ENCODE data around the gene GMDS. TPM values are rescaled to one million over a fixed set of nuclear protein-coding genes. Genes with fewer than 3 reads are reported as not detected.

The GMDS gene
- total and polyA plus RNA-seq, 2 of the 8 experiments (the other 6 are each of a cell fraction or from before 2014, with no cell fraction given): 16.8 to 50.0 TPM

GRCh38 chr6:1714654-1715053, 530.8 kb downstream of the GMDS start (continued):
- TF ChIP-seq CTBP2 (IDR thresholded peaks at IDR 0.05; ENCODE audit: borderline replicate concordance, insufficient read depth, insufficient read length, low read length) (no peak), GABPA (IDR thresholded peaks at IDR 0.05; ENCODE audit: borderline replicate concordance, insufficient read depth, low read length) (no peak), TAF7 (optimal IDR thresholded peaks at IDR 0.05; ENCODE audit: borderline replicate concordance, low read depth, low read length) (no peak), HDAC6 (IDR thresholded peaks at IDR 0.05; ENCODE audit: low read depth, low read length) (no peak)
